Anterior cingulate cortex (tissue), 58 donors: Measurements from ENCODE around the gene KRT71.
"Not testable (repeated sequence)": the region's sequence is repeated elsewhere in the genome, so short reads cannot be mapped to it uniquely, and the experiment has no call there.

Experiments
- DNase-seq, 58 donors: peaks; one replicate each; lab custom pipeline; 2025; lab: John Stamatoyannopoulos, UW

Gene KRT71

GRCh38 chr12:52502877-52503276 lies 50.1 kb downstream of the KRT71 start:
- no peak for DNase-seq

GRCh38 chr12:52501490-52501889 lies 51.5 kb downstream of the KRT71 start:
- no peak for DNase-seq

GRCh38 chr12:52500574-52500973 lies 52.4 kb downstream of the KRT71 start:
- DNase-seq = not testable (repeated sequence)

- no peak for DNase-seq
Observed at GRCh38 chr12:52499806-52500560, 53.0 kb downstream of the KRT71 start.

DNA sequence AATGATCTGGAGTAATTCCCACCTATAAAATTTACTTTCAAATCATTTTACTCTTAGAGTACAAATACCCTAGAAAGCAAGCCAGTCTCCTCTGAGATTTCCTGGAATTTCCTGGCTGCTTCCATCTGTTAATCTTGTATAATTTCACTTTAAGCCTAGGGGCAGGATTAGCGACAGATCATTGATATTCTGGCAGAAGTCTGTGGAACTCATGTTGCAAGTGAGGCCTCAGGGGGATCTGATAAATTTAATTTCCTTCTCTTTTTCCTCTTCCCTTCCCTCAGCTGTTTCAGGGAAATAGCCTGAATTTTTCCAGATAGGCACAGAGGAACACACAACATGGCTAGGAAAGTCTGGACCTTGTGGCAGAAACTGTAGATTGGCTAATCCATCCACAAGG lies 54.0 kb downstream of the KRT71 start:
- DNase-seq = no peak

- no peak for DNase-seq
Observed at GRCh38 chr12:52497975-52498374, 55.0 kb downstream of the KRT71 start.

- no peak for DNase-seq
Observed at GRCh38 chr12:52496590-52497071, 56.3 kb downstream of the KRT71 start.

- DNase-seq = no peak
Observed at GRCh38 chr12:52496054-52496453, 56.9 kb downstream of the KRT71 start.

- DNase-seq = peak in 1 of 58 donors; percentile 22
Observed at GRCh38 chr12:52495389-52495788, 57.6 kb downstream of the KRT71 start.

DNA sequence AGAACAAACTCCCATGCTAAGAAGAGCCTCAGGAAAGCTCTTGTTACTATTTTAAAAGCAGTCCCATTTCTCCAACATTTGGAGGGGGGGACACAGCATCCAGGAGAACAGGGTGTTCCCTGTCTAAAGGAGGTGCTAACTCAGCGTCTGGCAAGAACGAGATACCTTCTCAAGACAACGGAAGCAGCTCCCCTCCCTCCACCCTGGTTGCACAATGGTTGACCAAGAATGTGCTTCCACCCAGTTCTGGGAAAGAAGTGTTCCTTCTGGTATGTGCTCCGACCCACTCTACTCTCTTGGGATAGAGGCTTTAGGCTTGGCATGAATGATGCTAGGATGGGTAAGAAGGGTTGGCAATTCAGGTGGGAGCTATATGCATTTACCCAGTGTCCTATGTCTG lies 58.4 kb downstream of the KRT71 start:
- DNase-seq = no peak

- no peak for DNase-seq
Observed at GRCh38 chr12:52494100-52494499, 58.8 kb downstream of the KRT71 start.
